MCF 10A (cell line): ENCODE results near the gene TOR4A. TPM values are rescaled to one million over a fixed set of nuclear protein-coding genes. Genes with fewer than 3 reads are reported as not detected.

Experiments used
- BruUV-seq: library from RNA; stranded (reverse); fragments of 400-500 nt; replicated peaks from 2 replicates; lab custom pipeline; 2021; lab: Mats Ljungman, UMichigan
- CTCF ChIA-PET: fragments of 300-600 bp; sonication (Branson Sonifier 250); formaldehyde crosslinking; extraction: SDS; loops from one replicate; lab custom pipeline; 2021; ENCODE audit warnings: antibody characterized with exemption, inconsistent platforms; lab: Yijun Ruan, JAX
- POLR2A ChIA-PET: fragments of 300-600, 350-650 bp; sonication (Branson Sonifier 250); formaldehyde crosslinking; extraction: SDS; loops from one replicate; lab custom pipeline; 2020; ENCODE audit warnings: antibody characterized with exemption, inconsistent platforms; lab: Yijun Ruan, JAX
- DNase-seq: peaks from one replicate; pipeline ENCODE4 v3.0.0-alpha.2; 2018; ENCODE audit not compliant: unreplicated experiment
- H3K27ac Mint-ChIP-seq: one replicate; pipeline ENCODE4 v1.8.0; 2022; ENCODE audit warnings: mild to moderate bottlenecking, low read depth, mixed read lengths; ENCODE audit not compliant: unreplicated experiment
- H3K27me3 Mint-ChIP-seq: one replicate; pipeline ENCODE4 v1.8.0; 2022; ENCODE audit warnings: mixed read lengths; ENCODE audit not compliant: insufficient read depth, unreplicated experiment
- H3K36me3 Mint-ChIP-seq: one replicate; pipeline ENCODE4 v1.8.0; 2022; ENCODE audit warnings: mild to moderate bottlenecking, moderate library complexity, mixed read lengths; ENCODE audit not compliant: insufficient read depth, unreplicated experiment
- H3K4me1 Mint-ChIP-seq: one replicate; pipeline ENCODE4 v1.8.0; 2022; ENCODE audit warnings: mixed read lengths; ENCODE audit not compliant: insufficient read depth, unreplicated experiment
- H3K4me3 Mint-ChIP-seq: one replicate; pipeline ENCODE4 v1.8.0; 2022; ENCODE audit warnings: mild to moderate bottlenecking, moderate library complexity, mixed read lengths; ENCODE audit not compliant: unreplicated experiment
- H3K9me3 Mint-ChIP-seq: one replicate; pipeline ENCODE4 v1.8.0; 2022; ENCODE audit warnings: mixed read lengths; ENCODE audit not compliant: unreplicated experiment
- CTCF ChIP-seq: fragments of 200-600 bp; IDR thresholded peaks from one replicate; pipeline ENCODE4 v1.8.0; 2022; ENCODE audit warnings: antibody characterized with exemption, mild to moderate bottlenecking; ENCODE audit not compliant: unreplicated experiment
- intact Hi-C: fragments of 100-400 bp; cut with micrococcal nuclease; formaldehyde crosslinking; loops from 2 replicates; pipeline ENCODE4 v1.14.1; 2022
- total RNA-seq: library from RNA; stranded (reverse); gene quantifications from 2 replicates; pipeline ENCODE4 v1.2.3, GENCODE V29; 2022

Gene TOR4A
- total RNA-seq, 1 experiment from 2014 or later: 21.9 TPM

- ChIA-PET POLR2A (interaction anchor here (0.9 to 1.7 kb wide), 6 partner anchors 9 to 33 kb away, joined by 3 to 6 read pairs (median 4); partner anchors contain the start of genes NELFB and TUBB4B), CTCF (interaction anchor here (0.8 to 0.9 kb wide), 3 partner anchors 11 to 261 kb away, joined by 3 read pairs; no protein-coding TSS in a partner anchor)
Observed at GRCh38 chr9:137273611-137274320, 3.8 kb upstream of the TOR4A start.

GRCh38 chr9:137275203-137275587 is 2.3 kb upstream of the TOR4A start:
- Mint-ChIP-seq H3K36me3 (peaks cover 18% of the 10 kb centered on the region), H3K27me3 (no peaks in the 10 kb centered on the region), H3K4me1 (peaks cover 25% of the 10 kb centered on the region), H3K27ac (no peak overlapping the region), H3K4me3 (no peak overlapping the region), H3K9me3 (no peaks in the 10 kb centered on the region)
- no peak for TF ChIP-seq CTCF
- BruUV-seq: no TSS peak
- no peak for DNase-seq
- ChIA-PET POLR2A (interaction anchor here (1.7 kb wide), 2 partner anchors 9 to 33 kb away, joined by 3 to 5 read pairs; no protein-coding TSS in a partner anchor), CTCF (interaction anchor here (0.6 to 1.2 kb wide), 3 partner anchors 12 to 93 kb away, joined by 3 to 4 read pairs (median 4); no protein-coding TSS in a partner anchor)
- intact Hi-C loops: no loop called here

More at GRCh38 chr9:137273611-137274320, 3.8 kb upstream of the TOR4A start:
- Mint-ChIP-seq H3K9me3 (no peaks in the 10 kb centered on the region), H3K4me1 (peaks cover 27% of the 10 kb centered on the region), H3K27ac (peak overlapping the region; percentile 49), H3K36me3 (peaks cover 29% of the 10 kb centered on the region), H3K27me3 (no peaks in the 10 kb centered on the region), H3K4me3 (no peak overlapping the region)
- intact Hi-C loops: no loop called here
- peak; percentile 65 for DNase-seq
- BruUV-seq: no TSS peak
- no peak for TF ChIP-seq CTCF

GRCh38 chr9:137275588-137276472 is 1.7 kb upstream of the TOR4A start:
- ChIA-PET POLR2A (interaction anchor here (0.7 to 2.0 kb wide), 3 partner anchors 8 to 35 kb away, joined by 3 to 9 read pairs (median 5); partner anchors contain the start of gene TUBB4B), CTCF (interaction anchor here (2.2 kb wide), 1 partner anchor 39 kb away, joined by 8 read pairs; no protein-coding TSS in a partner anchor)
- no peak for DNase-seq
- BruUV-seq: no TSS peak
- H3K4me1 Mint-ChIP-seq: peaks cover 25% of the 10 kb centered on the region
- no peak overlapping the region for H3K27ac Mint-ChIP-seq
- intact Hi-C loops: no loop called here
- H3K27me3 Mint-ChIP-seq: no peaks in the 10 kb centered on the region
- no peak overlapping the region for H3K4me3 Mint-ChIP-seq
- peaks cover 14% of the 10 kb centered on the region for H3K36me3 Mint-ChIP-seq
- H3K9me3 Mint-ChIP-seq: no peaks in the 10 kb centered on the region
- TF ChIP-seq CTCF: no peak
